GM21576 (cell line): ENCODE results near the gene SLC25A45.

Experiments used
- ATAC-seq: cut with Tn5 transposase; IDR thresholded peaks from one replicate; pipeline ENCODE4 v1.9.1; 2021; ENCODE audit warnings: mild to moderate bottlenecking, moderate library complexity; ENCODE audit not compliant: unreplicated experiment

The SLC25A45 gene

DNA sequence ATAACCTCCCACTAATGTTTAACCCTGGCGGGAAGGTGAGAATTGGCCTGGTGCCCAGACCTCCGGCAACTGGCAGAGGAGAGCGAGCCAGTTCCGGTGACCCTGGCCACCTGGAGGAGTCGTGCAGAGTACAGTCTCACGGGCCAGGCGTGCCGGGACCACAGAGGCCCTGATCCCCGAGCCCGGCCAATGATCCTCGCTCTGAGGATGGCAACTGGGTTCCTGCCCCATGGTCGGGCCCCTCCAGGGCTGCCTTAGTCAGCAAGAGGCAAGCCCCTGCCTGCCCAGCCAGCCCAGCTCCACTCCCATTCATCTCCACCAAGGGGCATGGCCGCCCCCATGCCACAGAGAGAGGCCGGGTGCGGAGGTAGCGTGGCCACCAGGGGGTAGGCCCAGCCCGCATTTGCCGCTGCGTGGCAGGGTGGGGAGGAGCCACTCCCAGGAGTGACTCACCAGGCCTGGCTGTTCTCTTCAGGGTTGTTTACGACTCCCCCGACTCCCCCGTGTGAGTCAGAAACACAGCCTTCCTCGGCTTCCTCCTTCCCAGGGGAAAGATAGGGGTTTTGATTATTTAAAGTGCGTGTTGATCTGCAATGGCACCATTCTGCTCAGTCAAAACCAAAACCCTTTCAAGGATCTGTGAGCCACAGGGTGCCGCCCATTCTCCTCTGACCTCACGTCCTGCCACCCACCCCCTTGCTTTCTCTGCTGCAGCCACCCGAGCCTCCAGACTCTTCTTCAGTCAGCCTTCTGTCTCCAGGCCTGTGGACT, at the start of gene SLC25A45:
Gene SLC25A45, minus strand, starts transcription at position 614 of the 771 bp plus-strand sequence. CDS start 695 bp downstream, outside the sequence.
- ATAC-seq, result peak; percentile 53

DNA sequence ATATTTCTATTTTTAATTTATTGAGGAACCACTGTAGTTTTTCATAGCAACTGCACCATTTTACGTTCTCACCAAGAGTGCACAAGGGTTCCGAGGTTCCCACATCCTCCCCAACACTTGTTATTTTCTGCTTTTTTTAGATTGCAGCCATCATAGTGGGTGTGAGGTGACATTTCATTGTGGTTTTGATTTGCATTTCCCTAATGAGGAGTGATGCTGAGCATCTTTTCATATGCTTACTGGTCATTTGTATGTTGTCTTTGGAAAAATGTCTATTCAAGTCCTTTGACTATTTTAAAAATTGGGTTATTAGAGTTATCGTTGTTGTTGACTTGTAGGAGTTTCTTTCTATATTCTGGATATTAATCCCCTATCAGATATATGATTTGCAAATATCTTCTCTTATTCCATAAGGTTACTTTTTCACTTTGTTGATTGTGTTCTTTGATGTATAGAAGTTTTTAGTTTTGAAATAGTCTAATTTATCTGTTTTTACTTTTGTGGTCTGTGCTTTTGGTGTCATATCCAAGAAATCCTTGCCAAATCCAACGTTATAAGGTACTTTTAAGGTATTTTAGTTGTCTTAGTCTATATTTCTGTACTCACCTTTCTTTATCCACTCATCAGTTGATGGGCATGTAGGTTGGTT, 49.1 kb upstream of the SLC25A45 start:
- no peak for ATAC-seq

DNA sequence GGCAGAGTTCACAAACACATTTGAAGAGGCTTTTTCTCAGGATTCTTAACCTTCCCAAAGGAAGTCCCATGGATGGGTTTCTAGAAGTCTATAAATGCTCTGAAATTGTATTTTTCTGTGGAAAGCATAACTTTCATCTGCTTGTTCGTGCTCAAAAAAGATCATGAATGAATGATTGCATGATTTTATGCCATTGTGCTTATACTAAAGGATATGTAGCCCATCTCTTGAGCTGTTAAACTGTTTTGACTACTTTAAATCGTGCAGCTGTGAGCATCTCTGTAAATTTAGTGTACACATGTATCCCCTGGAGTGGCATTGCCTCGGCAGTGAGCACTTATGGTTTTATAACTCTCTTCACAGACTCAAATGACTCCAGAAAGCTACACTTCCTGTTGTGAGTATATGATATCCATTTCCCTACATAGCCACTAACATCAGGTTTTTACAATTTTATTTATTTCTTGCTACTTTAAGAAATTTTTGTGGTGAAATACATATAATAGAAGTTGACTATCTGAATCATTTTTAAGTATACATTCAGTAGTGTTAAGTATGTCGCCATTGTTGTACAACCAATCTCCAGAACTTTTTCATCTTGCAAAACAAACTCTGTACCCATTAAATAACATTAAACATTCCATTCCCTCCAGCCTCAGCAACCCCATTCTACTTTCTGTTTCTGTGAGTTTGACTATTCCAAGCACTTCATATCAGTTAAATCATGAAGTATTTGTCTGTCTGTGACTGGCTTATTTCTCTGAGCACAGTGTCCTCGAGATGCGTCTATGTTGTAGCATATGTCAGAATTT, 48.2 kb upstream of the SLC25A45 start:
- no peak for ATAC-seq

DNA sequence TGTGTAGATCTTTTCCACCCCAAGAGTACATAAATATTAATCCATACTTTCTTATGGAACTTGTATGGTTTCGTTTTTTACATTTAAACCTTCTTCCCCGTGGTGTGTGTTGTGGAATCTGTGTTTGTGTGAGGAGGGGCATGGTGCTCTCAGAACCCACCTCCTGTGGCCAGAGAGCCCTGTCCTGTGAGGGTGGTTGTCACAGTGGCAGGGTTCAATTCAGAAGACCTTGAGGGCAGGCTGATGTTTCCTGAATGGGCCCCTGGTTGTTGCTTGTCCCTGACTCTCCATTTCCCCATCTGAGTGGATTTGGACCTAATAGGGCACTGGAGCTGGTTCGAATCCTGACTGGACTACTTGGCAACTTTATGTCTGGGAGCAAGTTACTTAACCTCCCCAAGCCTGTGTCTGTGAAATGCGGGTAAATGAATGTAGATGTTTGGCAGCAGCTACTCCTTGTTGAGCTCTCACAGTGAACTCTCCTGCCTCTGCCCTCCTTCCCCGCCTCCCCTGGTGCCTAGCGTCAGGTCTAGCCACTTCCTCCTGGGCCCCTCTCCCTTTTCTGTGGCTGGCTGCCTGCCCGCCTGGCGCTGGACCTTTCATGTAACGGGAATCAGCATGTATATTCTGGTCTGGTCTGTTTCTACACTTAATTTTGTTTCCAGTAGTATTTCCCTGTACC, 47.4 kb upstream of the SLC25A45 start:
- ATAC-seq, result no peak

DNA sequence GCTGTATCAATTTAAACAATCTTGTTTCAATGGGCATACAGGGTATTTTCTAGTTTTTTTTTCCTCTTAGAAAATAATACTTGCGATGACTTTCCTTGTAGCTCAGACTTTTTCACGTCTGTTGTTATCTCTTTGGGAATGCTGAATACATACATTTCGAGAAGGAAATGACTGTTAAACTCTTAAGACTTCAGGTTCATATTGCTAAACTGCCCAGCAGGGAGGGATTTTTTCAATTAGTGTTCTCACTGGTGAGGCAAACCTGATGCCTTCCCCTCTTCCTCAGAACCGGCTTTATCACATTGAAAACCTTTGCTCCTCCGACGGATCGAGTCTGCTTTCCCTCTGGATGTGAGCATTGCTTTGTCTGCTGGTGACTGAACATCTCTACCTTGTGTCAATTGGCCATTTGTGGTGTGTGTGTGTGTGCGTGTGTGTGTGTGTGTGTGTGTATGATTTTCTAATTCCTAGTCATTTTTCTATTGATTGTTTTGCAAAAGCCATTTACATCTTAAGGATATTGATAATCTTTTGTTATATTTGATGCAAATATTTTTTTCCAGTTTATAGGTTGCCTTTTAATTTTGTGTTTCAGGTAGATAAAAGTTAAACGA, 46.7 kb upstream of the SLC25A45 start:
- ATAC-seq, result no peak

GRCh38 chr11:65428578-65429067, 46.2 kb upstream of the SLC25A45 start:
- ATAC-seq, result no peak

GRCh38 chr11:65427691-65428577, 45.5 kb upstream of the SLC25A45 start:
- no peak for ATAC-seq

DNA sequence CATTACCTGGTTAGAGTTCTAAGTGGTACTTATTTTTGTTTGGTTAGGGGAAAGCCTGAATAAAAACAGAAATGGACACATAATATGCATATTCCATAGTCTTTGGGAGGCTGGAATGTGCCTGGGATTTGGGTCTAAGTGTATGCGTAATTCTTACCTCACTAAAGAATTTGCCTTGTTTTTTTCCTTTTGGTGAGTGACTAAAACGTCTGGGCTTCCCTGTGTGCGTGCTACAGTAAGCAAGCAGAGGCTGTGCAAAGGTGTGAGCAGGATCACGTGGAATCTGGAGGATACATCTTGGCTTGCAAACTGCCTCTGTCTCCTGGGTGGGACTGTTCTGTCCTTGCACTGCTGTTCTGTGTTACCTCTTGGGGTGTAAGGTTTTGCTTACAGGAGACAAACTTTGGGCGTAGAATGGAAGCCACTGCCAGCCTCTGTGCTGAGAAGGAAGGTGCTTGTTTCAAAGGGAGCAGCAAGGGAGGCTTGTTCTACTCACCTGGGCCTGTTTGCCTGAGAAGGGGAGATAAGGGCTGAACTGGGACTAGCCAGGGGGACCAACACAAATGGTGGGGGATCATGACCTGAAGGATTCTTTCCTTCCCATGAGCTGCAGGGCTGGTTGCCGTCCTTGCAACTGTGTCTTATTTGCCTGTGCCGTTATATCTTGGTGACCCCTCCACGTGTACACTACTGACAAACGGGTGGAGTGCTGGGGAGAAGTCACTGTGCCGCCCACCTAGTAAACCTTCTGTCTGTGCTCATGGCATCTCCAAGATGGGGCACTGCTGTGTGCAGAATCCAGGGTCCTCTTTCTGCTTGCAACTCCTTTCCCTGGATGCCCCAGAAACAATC, 44.6 kb upstream of the SLC25A45 start:
- ATAC-seq, result no peak

- ATAC-seq, result peak; percentile 21
Measured at GRCh38 chr11:65425971-65426838, 43.8 kb upstream of the SLC25A45 start.

GRCh38 chr11:65425105-65425970, 42.9 kb upstream of the SLC25A45 start:
- ATAC-seq, result no peak

- no peak for ATAC-seq
Measured at GRCh38 chr11:65424205-65425104, 42.0 kb upstream of the SLC25A45 start.

GRCh38 chr11:65423516-65424204, 41.2 kb upstream of the SLC25A45 start:
- no peak for ATAC-seq

DNA sequence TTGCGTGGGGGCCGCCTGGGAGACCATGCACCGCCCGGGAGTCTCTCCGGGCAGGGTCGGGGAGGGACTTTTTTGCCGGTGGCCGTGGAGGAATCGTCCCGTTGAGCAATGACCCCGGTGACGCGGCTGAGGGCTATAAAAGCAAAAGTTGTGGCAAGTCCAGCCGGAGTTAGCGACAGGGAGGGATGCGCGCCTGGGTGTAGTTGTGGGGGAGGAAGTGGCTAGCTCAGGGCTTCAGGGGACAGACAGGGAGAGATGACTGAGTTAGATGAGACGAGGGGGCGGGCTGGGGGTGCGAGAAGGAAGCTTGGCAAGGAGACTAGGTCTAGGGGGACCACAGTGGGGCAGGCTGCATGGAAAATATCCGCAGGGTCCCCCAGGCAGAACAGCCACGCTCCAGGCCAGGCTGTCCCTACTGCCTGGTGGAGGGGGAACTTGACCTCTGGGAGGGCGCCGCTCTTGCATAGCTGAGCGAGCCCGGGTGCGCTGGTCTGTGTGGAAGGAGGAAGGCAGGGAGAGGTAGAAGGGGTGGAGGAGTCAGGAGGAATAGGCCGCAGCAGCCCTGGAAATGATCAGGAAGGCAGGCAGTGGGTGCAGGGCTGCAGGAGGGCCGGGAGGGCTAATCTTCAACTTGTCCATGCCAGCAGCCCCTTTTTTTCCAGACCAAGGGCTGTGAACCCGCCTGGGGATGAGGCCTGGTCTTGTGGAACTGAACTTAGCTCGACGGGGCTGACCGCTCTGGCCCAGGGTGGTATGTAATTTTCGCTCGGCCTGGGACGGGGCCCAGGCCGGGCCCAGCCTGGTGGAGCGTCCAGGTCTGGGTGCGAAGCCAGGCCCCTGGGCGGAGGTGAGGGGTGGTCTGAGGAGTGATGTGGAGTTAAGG, 40.4 kb upstream of the SLC25A45 start, which contains the start of gene NEAT1:
Gene NEAT1, plus strand, starts transcription at position 166 of the 883 bp plus-strand sequence.
- ATAC-seq, result no peak
